Umbilical cord (tissue), 2 donors: ENCODE measurements around the gene FSTL4. TPM values are rescaled to one million over a fixed set of nuclear protein-coding genes. Genes with fewer than 3 reads are reported as not detected.
"Not testable (repeated sequence)": the region's sequence is repeated elsewhere in the genome, so short reads cannot be mapped to it uniquely, and the experiment has no call there.

ENCODE experiments used
- DNase-seq: peaks from one replicate; pipeline ENCODE4 v3.0.0-alpha.2; 2015; ENCODE audit warnings: low spot score
- total RNA-seq: library from RNA; depleted of rRNA; stranded (reverse); fragments of >200 nt; gene quantifications from one replicate; pipeline ENCODE4 v1.2.3, GENCODE V29; 2014; ENCODE audit warnings: low replicate concordance; ENCODE audit not compliant: insufficient read depth

The FSTL4 gene
- total RNA-seq, 1 donor from 2014 or later, result 1.4 TPM

- no peak for DNase-seq
Observed at GRCh38 chr5:133230823-133231578, 381.3 kb downstream of the FSTL4 start.

- no peak for DNase-seq
Observed at GRCh38 chr5:133229931-133230664, 382.2 kb downstream of the FSTL4 start.

- DNase-seq, result no peak
Observed at GRCh38 chr5:133228316-133228715, 384.0 kb downstream of the FSTL4 start.

GRCh38 chr5:133227897-133228296 is 384.4 kb downstream of the FSTL4 start:
- DNase-seq, result no peak

GRCh38 chr5:133227082-133227481 is 385.3 kb downstream of the FSTL4 start:
- DNase-seq, result no peak

- no peak for DNase-seq
Observed at GRCh38 chr5:133226186-133226585, 386.2 kb downstream of the FSTL4 start.

GRCh38 chr5:133225671-133226152 is 386.6 kb downstream of the FSTL4 start:
- DNase-seq, result peak; percentile 37

GRCh38 chr5:133222979-133223378 is 389.4 kb downstream of the FSTL4 start:
- DNase-seq, result no peak

- DNase-seq, result no peak
Observed at GRCh38 chr5:133222521-133222920, 389.8 kb downstream of the FSTL4 start.

- no peak for DNase-seq
Observed at GRCh38 chr5:133222040-133222439, 390.3 kb downstream of the FSTL4 start.

GRCh38 chr5:133220851-133221674 is 391.3 kb downstream of the FSTL4 start:
- DNase-seq, result no peak

GRCh38 chr5:133219296-133219695 is 393.0 kb downstream of the FSTL4 start:
- no peak for DNase-seq

GRCh38 chr5:133216138-133216537 is 396.2 kb downstream of the FSTL4 start:
- DNase-seq, result not testable (repeated sequence)

- DNase-seq, result no peak
Observed at GRCh38 chr5:133214153-133214820, 398.1 kb downstream of the FSTL4 start.

- DNase-seq, result no peak
Observed at GRCh38 chr5:133205649-133206048, 406.7 kb downstream of the FSTL4 start.

- DNase-seq, result no peak
Observed at GRCh38 chr5:133205204-133205603, 407.1 kb downstream of the FSTL4 start.

- no peak for DNase-seq
Observed at GRCh38 chr5:133203317-133204305, 408.7 kb downstream of the FSTL4 start.

GRCh38 chr5:133202066-133202665 is 410.2 kb downstream of the FSTL4 start:
- no peak for DNase-seq

GRCh38 chr5:133201310-133201709 is 411.0 kb downstream of the FSTL4 start:
- DNase-seq, result no peak

GRCh38 chr5:133200256-133200655 is 412.1 kb downstream of the FSTL4 start:
- no peak for DNase-seq
